Right lobe of liver (tissue), 4 donors: Measurements from ENCODE around the gene DUSP15.

ENCODE experiments used
- POLR2A ChIP-seq: fragments of 450-650 bp; IDR thresholded peaks from one replicate; pipeline ENCODE4 v1.6.1; 2017; ENCODE audit warnings: antibody characterized with exemption, mild to moderate bottlenecking
- TF ChIP-seq, protein P1 (sequence below), 4 donors: fragments of 200-600 bp in 3 of 4; fragments of 450-650 bp in 1 of 4; IDR thresholded peaks; one replicate each; pipeline versions ENCODE4 v1.5.1 to v1.8.0; 2016 to 2022; ENCODE audit warnings: antibody characterized with exemption in 4 of 4, mild to moderate bottlenecking in 2 of 4
- donor health status: DM: no; HTN: no; CAD: no.
- donor health status: DM: no; HTN: no; CAD: no.
- donor health status: DM: no; HTN: yes; CAD: no.

DNA sequence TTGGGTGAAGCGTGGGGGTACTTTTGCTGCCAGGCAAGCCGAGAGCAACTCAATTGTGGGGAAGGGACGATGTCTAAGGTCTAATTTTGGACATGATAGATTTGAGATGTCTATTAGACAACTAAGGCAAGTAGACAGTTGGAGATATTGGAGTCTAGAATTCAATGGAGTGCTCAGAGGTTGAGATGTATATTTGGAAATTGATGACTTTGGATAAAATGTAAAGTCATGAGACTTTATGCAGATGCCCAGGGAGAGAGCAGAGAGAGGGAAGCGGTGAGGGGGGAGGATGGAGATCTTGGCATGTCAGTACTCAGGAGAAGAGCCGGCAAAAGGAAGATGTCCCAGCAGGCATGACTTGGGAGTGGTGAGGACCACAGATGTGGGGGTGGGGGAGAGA is 44.3 kb downstream of the DUSP15 start:
- TF ChIP-seq, protein P1, sequence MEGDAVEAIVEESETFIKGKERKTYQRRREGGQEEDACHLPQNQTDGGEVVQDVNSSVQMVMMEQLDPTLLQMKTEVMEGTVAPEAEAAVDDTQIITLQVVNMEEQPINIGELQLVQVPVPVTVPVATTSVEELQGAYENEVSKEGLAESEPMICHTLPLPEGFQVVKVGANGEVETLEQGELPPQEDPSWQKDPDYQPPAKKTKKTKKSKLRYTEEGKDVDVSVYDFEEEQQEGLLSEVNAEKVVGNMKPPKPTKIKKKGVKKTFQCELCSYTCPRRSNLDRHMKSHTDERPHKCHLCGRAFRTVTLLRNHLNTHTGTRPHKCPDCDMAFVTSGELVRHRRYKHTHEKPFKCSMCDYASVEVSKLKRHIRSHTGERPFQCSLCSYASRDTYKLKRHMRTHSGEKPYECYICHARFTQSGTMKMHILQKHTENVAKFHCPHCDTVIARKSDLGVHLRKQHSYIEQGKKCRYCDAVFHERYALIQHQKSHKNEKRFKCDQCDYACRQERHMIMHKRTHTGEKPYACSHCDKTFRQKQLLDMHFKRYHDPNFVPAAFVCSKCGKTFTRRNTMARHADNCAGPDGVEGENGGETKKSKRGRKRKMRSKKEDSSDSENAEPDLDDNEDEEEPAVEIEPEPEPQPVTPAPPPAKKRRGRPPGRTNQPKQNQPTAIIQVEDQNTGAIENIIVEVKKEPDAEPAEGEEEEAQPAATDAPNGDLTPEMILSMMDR (IDR thresholded peaks at IDR 0.05) = no peak
- TF ChIP-seq POLR2A = no peak
